ENCODE results near the gene SF3A2.

SF3A2 gene

DNA sequence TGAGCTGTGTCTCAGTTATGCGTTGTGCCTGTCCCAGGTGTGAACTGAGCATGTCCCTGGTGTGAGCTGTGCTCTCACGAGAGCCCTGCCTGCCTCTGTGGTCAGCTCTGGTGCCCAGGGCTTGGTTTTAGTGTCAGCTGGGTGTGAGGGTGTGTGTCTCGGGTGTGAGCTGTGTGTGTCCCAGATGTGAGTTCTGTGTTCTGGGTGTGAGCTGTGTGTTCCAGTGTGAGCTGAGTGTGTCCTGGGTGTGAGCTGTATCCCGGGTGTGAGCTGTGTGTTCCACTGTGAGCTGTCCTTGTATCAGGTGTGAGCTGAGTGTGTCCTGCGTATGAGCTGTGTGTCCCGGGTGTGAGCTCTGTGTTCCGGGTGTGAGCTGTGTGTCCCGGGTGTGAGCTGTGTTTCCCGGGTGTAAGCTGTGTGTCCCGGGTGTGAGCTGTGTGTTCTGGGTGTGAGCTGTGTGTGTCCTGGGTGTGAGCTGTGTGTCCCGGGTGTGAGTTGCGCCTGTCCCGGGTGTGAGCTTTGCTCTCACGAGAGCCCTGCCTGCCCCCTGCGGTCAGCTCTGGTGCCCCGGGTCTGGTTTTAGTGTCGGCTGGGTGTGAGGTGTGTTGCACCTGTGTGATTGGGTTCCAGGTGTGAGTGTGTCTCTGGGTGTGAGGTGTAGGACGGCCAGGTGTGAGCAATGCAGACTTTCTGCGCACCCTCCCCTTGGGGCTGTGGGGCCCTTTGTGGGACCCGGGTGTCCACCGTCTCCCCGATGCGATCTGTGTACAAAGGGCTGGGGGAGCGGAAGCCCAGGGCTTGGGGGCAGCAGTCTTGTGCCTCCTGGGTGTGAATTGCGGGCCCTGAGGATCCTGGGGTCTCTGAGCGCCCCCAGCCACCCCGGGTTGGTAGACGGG lies 52.4 kb downstream of the SF3A2 start:
- no peak for DNase-seq (ENCODE audit: low read depth in 4 of 4, low spot score in 1 of 4)

DNA sequence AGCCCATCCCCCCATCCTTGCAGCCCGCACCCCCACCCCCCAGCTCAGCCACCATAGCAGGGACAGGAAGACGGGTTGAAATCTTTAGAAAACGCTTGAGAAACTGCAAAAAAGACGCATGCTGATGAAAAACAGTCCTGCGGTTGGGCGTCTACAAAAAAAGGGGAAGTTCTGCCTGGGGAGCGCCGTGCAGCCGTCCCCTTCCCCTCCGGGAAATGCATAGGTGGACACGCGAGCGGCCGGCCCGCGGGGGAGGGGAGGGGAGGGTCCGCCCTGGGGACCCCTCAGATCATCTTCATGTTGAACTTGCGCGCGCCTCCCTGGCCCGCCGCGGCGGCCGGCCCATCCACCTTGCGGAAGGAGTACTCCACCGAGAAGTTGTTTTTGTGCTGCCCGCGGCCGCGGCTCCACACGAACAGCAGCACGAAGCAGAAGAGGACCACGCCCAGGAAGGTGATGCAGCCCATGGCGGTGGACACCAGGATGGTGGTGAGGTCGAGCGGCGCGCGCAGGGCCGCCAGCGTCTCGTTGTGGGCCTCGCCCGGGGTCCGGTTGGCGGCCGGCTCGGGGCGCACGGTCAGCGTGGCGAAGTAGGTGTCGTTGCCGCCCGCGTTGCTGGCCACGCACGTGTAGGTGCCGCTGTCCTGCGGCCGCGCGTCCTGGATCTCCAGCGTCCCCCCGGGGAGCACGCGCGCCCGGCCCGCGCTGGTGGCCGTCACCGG lies 53.3 kb downstream of the SF3A2 start:
- DNase-seq (ENCODE audit: low read depth in 4 of 4, low spot score in 1 of 4), result no peak

- DNase-seq (ENCODE audit: low read depth in 4 of 4, low spot score in 1 of 4), result no peak
These were observed 54.0 kb downstream of the SF3A2 start for GRCh38 chr19:2290441-2291184.

DNA sequence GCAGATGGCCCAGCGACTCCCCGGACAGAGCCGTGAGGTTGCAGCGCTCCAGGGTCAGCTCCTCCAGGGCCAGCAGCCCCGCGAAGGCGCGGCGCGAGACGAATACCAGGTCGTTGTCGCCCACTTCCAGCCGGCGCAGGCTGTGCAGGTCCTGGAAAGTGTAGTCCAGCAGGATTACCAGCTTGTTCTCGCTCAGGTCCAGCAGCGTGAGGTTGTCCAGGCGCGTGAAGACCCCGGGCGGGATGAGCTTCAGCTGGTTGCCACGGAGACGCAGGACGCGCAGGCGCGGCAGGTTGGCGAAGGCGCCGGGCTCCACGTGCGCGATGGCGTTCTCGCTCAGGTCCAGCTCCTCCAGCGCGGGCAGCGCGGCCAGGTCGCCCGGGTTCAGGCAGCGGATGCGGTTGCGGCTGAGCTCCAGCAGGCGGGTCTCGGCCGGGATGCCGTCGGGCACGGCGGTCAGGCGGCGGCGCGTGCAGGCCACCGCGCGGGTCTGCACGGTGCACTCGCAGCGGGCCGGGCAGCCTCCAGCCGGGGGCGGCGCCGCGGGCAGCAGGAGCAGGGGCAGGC lies 54.6 kb downstream of the SF3A2 start:
- no peak for DNase-seq (ENCODE audit: low read depth in 4 of 4, low spot score in 1 of 4)

DNA sequence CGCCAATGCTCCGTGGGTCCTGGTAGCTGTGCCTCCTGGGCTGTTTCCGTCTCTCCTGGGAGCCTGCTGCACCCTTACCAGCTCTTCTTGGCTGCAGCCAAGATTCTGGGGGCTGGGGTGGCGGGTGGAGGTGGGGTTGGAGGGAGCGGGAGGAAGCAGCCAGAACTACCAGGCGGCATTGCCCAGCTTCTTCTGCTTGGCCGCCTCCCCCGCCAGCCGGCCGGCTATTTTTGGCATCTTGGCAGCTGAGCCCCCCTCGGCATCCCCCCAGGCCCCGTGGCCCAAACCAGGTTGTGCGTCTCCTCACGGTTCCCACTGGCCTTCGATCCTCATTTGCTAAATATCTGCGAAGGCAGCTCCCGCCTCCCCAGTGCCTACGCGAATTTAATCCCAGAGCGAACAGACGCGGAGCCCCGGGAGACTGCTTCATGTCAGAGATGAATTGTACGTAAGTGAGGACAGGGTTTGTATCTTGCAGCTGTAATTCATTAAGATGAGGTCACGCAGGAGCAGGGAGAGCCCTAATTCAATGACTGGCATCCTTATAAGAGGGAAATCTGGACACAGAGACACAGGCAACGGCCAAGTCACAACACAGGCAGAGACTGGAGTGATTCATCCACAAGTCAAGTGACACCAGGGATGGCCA lies 58.2 kb downstream of the SF3A2 start:
- DNase-seq (ENCODE audit: low read depth in 4 of 4, low spot score in 1 of 4), result no peak

DNA sequence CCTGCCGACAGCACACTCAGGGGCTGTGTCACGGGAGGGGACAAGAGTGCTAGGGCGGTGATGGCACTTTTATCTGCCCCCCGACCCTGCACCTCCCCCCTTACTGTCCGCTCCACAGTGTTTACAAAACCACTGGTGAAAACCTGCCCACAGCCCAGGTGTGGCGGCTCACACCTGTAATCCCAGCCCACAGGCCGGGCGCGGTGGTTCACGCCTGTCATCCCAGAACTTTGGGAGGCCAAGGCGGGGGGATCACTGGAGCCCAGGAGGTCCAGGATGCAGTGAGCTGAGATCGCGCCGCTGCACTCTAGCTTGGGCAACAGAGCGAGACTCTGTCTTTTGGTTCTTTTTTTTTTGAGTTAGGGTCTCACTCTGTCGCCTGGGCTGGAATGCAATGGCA lies 59.5 kb downstream of the SF3A2 start:
- DNase-seq (ENCODE audit: low read depth in 4 of 4, low spot score in 1 of 4), result no peak

Data from stimulated activated CD4-positive, alpha-beta T cell treated with anti-CD3 and anti-CD28 coated beads, Interleukin-1b, Interleukin-23, amount 100 ng/mL, for 24 hours (primary cell).